MM.1S (cell line): ENCODE measurements around the gene USP40.

Source experiments
- DNase-seq: peaks from one replicate; pipeline ENCODE4 v3.0.0-alpha.2; 2015
- H2AFZ ChIP-seq: fragments of 300-600 bp; sonication (generic); 2 replicates; pipeline ENCODE4 v1.6.0; 2016; ENCODE audit warnings: antibody characterized with exemption, low read length
- H3F3A ChIP-seq: fragments of 300-600 bp; sonication (generic); 2 replicates; pipeline ENCODE4 v1.6.1; 2016; ENCODE audit warnings: mild to moderate bottlenecking, antibody characterized with exemption, low read length, moderate library complexity, mixed read lengths; ENCODE audit not compliant: insufficient read depth
- H3K27ac ChIP-seq: fragments of 300-600 bp; sonication (generic); 2 replicates; pipeline ENCODE4 v1.5.1; 2016; ENCODE audit warnings: mild to moderate bottlenecking, low read length
- H3K27me3 ChIP-seq: fragments of 300-600 bp; sonication (generic); replicated peaks from 2 replicates; pipeline ENCODE4 v1.6.0; 2016; ENCODE audit warnings: low read length; ENCODE audit not compliant: insufficient read depth
- H3K36me3 ChIP-seq: fragments of 300-600 bp; sonication (generic); replicated peaks from 2 replicates; pipeline ENCODE4 v1.6.1; 2016; ENCODE audit warnings: mild to moderate bottlenecking, low read length, mixed read lengths; ENCODE audit not compliant: insufficient read depth
- H3K4me1 ChIP-seq: fragments of 300-600 bp; sonication (generic); 2 replicates; pipeline ENCODE4 v1.6.1; 2016; ENCODE audit warnings: low read length, mixed read lengths
- H3K4me2 ChIP-seq: fragments of 300-600 bp; sonication (generic); 2 replicates; pipeline ENCODE4 v1.6.0; 2016; ENCODE audit warnings: low read depth, low read length
- H3K4me3 ChIP-seq: fragments of 300-600 bp; sonication (generic); 2 replicates; pipeline ENCODE4 v1.5.1; 2016; ENCODE audit warnings: low read length, mixed read lengths
- H3K79me2 ChIP-seq: fragments of 300-600 bp; sonication (generic); 2 replicates; pipeline ENCODE4 v1.6.1; 2016; ENCODE audit warnings: mixed run types, low read length, mixed read lengths
- H3K9ac ChIP-seq: fragments of 300-600 bp; sonication (generic); 2 replicates; pipeline ENCODE4 v1.6.1; 2016; ENCODE audit warnings: low read length, mixed read lengths
- H3K9me2 ChIP-seq: fragments of 300-600 bp; sonication (generic); replicated peaks from 2 replicates; pipeline ENCODE4 v1.6.1; 2016; ENCODE audit warnings: mild to moderate bottlenecking, low read length, mixed read lengths; ENCODE audit not compliant: insufficient read depth
- H3K9me3 ChIP-seq: fragments of 300-600 bp; sonication (generic); replicated peaks from 2 replicates; pipeline ENCODE4 v1.6.1; 2016; ENCODE audit warnings: mild to moderate bottlenecking, low read length, mixed read lengths; ENCODE audit not compliant: insufficient read depth
- H4K20me1 ChIP-seq: fragments of 300-600 bp; sonication (generic); 2 replicates; pipeline ENCODE4 v1.6.1; 2016; ENCODE audit warnings: mild to moderate bottlenecking, low read length, moderate library complexity, mixed read lengths; ENCODE audit not compliant: insufficient read depth
- EZH2 ChIP-seq: fragments of 300-600 bp; sonication (generic); optimal IDR thresholded peaks from 2 replicates; pipeline ENCODE3; 2017; ENCODE audit warnings: low read depth, mild to moderate bottlenecking, antibody characterized with exemption, low read length, mixed read lengths
- EZH2phosphoT487 ChIP-seq: fragments of 300-600 bp; sonication (generic); IDR thresholded peaks from 2 replicates; pipeline ENCODE4 v1.6.1; 2018; ENCODE audit warnings: antibody characterized with exemption, low read length
- TF ChIP-seq, protein P1 (sequence below): fragments of 300-600 bp; sonication (generic); IDR thresholded peaks from 2 replicates; pipeline ENCODE4 v1.5.1; 2016; ENCODE audit warnings: antibody characterized with exemption, low read length, mixed read lengths

The USP40 gene

DNA sequence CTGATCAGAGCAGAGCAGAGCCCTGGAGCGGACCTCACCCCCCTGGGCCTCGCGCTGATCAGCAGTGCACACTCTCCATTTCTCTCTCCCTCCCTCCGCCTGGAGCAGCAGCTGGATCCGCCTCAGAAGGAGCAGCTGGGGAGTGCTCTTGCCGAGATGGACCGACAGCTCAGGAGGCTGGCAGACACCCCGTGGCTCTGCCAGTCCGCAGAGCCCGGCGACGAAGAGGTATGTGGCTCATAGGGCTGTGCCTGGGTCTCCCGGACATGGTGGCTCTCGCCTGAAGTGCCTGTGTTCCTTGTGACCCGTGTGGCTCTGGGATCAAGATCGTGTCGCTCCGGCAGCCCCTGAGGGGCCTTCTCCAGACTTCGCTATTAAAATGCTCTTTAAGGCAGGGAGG lies 102.5 kb downstream of the USP40 start:
- H3K79me2 ChIP-seq = no peaks in the 10 kb centered on the region
- DNase-seq = no peak
- H3K9me2 ChIP-seq = no peaks in the 10 kb centered on the region
- no peak for TF ChIP-seq EZH2
- TF ChIP-seq EZH2phosphoT487 = no peak
- TF ChIP-seq, protein P1, sequence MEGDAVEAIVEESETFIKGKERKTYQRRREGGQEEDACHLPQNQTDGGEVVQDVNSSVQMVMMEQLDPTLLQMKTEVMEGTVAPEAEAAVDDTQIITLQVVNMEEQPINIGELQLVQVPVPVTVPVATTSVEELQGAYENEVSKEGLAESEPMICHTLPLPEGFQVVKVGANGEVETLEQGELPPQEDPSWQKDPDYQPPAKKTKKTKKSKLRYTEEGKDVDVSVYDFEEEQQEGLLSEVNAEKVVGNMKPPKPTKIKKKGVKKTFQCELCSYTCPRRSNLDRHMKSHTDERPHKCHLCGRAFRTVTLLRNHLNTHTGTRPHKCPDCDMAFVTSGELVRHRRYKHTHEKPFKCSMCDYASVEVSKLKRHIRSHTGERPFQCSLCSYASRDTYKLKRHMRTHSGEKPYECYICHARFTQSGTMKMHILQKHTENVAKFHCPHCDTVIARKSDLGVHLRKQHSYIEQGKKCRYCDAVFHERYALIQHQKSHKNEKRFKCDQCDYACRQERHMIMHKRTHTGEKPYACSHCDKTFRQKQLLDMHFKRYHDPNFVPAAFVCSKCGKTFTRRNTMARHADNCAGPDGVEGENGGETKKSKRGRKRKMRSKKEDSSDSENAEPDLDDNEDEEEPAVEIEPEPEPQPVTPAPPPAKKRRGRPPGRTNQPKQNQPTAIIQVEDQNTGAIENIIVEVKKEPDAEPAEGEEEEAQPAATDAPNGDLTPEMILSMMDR = no peak
- H3K9ac ChIP-seq = no peak overlapping the region
- no peaks in the 10 kb centered on the region for H3K9me3 ChIP-seq
- H4K20me1 ChIP-seq = no peaks in the 10 kb centered on the region
- no peak overlapping the region for H2AFZ ChIP-seq
- H3F3A ChIP-seq = no peaks in the 10 kb centered on the region
- H3K36me3 ChIP-seq = no peaks in the 10 kb centered on the region
- H3K27ac ChIP-seq = no peak overlapping the region
- no peaks in the 10 kb centered on the region for H3K4me1 ChIP-seq
- no peak overlapping the region for H3K4me3 ChIP-seq
- no peaks in the 10 kb centered on the region for H3K27me3 ChIP-seq
- no peak overlapping the region for H3K4me2 ChIP-seq

DNA sequence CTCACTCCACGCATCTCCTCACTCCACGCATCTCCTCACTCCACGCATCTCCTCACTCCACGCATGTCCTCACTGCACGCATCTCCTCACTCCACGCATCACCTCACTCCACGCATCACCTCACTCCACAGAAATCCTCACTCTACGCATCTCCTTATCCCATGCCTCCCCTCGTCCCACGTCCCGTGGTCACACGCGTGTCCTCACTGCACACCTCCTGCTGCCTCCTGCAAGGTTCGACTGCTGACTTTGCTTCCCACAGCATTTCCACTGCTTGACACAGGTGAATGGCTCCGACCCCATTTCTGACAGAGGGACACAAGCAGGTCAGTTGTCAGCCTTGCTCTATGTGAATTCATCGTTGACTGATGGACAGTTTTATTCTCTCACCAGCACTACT lies 103.0 kb downstream of the USP40 start:
- Histone ChIP-seq H2AFZ (no peak overlapping the region), H4K20me1 (no peaks in the 10 kb centered on the region), H3K4me3 (no peak overlapping the region), H3K27ac (no peak overlapping the region), H3K36me3 (no peaks in the 10 kb centered on the region), H3K4me1 (no peaks in the 10 kb centered on the region), H3K9me3 (no peaks in the 10 kb centered on the region), H3K4me2 (no peak overlapping the region), H3K9me2 (no peaks in the 10 kb centered on the region), H3F3A (no peaks in the 10 kb centered on the region), H3K9ac (no peak overlapping the region), H3K27me3 (no peaks in the 10 kb centered on the region), H3K79me2 (no peaks in the 10 kb centered on the region)
- DNase-seq = no peak
- TF ChIP-seq EZH2phosphoT487 (no peak), EZH2 (no peak)
- TF ChIP-seq, protein P1 = no peak

DNA sequence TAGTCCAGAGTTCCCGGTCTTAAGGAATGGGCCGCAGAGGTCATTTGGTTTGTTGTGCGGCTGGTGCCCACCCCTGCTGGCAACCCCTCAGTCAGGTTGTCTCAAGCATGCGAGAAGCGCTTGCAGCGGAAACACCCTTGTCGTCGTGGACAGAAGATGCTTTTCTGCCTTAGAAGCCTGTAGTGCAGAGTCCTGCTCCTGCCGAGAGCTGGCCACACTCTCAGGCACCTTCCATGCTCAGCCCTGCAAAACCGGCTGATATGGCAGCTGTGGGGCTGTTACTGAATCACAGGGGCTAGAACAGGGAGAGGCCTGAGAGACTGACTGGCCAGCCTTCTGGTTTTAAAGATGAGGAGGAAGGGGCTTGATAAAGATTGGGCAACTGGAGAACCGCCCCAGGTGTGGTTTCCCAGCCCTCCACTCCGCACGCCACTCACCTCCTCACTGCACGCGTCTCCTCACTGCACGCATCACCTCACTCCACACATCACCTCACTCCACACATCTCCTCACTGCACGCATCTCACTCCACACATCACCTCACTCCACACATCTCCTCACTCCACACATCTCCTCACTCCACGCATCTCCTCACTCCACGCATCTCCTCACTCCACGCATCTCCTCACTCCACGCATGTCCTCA lies 103.6 kb downstream of the USP40 start:
- no peaks in the 10 kb centered on the region for H3K79me2 ChIP-seq
- no peaks in the 10 kb centered on the region for H3K4me1 ChIP-seq
- H3K4me3 ChIP-seq = no peak overlapping the region
- H3K36me3 ChIP-seq = no peaks in the 10 kb centered on the region
- H3F3A ChIP-seq = no peaks in the 10 kb centered on the region
- no peaks in the 10 kb centered on the region for H4K20me1 ChIP-seq
- TF ChIP-seq EZH2phosphoT487 (no peak), EZH2 (no peak)
- TF ChIP-seq, protein P1 = no peak
- H3K4me2 ChIP-seq = no peak overlapping the region
- H3K9me3 ChIP-seq = no peaks in the 10 kb centered on the region
- no peaks in the 10 kb centered on the region for H3K27me3 ChIP-seq
- H3K9me2 ChIP-seq = no peaks in the 10 kb centered on the region
- no peak overlapping the region for H3K27ac ChIP-seq
- no peak for DNase-seq
- H2AFZ ChIP-seq = no peak overlapping the region
- no peak overlapping the region for H3K9ac ChIP-seq
